Activated CD8-positive, alpha-beta memory T cell treated with anti-CD3 and anti-CD28 coated beads for 4 hours (primary cell): ENCODE results near the gene KSR2.

ENCODE experiments used
- DNase-seq, 2 donors: peaks; one replicate each; pipeline ENCODE4 v3.0.0-alpha.2; 2020; ENCODE audit warnings: low read depth in 2 of 2

Gene KSR2

DNA sequence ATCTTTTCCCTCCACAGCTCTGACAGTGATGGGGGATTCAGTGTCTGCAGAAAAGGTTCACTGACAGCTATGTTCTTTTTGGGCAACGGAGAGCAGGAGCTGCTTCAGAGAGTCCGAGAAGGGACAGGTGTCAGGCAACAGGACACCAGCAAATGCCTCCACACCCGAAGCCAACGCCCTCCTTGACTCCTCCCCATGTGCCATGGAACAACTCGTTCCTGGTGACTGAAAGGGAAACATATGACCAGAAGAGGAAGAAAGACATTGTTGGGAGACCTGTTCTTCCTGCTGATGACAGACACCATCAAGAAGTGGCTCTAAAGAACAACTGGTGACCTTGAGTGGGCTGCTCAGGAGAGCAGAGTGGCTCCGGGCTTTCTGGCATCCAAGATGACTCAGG lies 435.1 kb downstream of the KSR2 start:
- no peak for DNase-seq

DNA sequence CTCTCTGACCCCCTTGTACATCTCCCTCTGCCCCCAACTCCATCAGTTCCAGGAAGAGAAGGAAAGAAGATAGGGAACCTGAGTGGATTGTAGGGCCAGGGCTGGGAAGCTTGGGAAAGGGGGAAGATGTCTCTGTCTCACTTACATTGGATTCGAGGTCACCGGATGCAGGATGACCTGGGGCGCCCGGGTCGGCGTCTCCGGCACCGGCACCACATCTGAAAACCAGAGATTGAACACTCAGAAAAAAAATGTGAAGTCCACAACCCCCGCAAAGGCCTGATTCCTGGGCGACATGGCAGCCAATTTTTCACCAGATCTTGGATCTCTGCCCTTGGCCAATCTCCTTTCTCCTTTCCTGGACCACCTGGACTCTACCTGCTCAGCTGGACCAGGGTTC lies 438.0 kb downstream of the KSR2 start:
- DNase-seq = no peak

DNA sequence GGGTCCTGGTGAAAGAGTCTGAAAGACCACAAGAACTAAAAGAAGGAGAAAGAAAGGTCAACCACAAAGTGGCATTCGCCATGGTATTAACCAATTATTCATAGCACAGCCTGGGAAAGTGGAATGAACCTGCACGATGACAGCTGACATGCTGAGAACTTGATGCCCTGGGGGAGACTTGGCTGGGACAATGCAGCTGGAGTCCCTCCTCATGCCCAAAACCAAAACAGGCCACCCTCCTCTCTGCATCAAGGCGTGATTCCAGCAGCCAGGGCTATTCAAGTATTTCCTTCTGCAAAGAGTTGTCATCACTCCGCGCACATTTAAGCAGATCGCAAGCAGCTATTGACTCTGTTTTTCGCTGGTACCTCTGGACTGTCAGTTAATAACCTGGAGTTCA lies 440.3 kb downstream of the KSR2 start:
- DNase-seq = no peak

DNA sequence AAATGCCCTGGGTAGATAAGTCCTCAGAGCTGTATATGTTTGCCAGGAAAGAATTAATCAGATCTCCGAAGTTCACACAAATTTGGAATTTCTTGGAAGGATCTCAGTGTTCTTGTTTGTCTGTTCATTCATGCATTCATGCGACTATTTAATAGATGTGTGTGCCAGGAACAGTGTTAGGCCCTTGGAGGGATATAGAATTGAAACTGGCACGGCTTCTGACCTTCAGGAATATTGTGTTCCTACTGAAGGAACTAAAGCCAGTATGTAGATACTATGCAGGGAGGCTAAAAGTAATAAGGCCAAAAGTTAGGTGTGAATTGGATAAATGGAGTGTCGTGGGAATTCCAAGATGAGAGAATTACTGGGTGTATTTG lies 441.3 kb downstream of the KSR2 start:
- no peak for DNase-seq

DNA sequence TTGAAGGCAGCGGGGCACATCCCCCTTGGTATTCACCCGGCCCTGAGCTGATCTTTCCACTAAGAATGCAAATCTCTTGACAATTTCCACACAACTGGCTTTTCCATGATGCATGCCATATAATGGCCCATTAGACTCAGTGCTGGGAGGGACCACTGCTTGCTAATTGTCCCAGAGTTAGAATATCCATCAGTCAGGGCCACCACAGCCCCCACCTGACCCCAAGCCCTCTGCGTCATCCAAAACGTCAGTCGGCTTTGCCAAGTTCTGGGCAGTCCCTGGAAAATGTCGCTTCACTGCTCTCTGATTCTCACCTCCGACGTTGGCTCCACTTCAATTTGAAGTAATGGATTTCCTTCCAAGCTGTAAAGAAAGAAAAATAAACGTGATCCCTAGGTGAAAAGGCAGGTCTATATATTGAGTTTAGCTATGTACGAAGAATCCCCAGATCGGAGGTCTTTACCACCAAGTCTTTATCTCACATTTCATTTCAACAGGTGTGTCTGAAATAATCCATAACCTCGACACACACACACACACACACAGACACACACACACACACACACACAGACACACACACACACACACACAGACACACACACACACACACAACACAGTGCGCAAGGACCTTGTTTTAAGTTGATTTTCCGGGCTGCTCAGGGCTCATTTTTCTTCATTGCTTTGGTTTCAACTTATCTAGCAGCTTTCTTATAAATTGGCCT lies 441.9 kb downstream of the KSR2 start:
- no peak for DNase-seq

DNA sequence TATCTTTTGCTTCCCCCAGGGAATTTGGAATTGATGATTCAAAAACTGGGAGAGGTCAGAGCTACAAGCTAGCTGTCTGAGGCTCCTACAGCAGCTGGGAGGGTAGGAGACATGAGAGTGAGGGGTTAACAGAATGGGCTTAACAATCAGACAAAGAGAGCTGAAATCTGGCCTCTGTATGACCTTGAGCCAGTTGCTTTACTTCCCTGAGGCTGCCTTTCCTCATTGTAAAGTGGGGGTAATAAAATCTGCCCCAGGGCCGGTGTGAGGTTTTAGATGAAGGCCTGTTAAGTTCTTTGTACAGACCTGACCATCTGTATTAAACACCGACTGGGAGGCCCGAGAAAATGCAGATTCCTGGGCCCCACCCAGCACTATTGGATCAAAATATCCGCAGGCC lies 443.0 kb downstream of the KSR2 start:
- DNase-seq = no peak

DNA sequence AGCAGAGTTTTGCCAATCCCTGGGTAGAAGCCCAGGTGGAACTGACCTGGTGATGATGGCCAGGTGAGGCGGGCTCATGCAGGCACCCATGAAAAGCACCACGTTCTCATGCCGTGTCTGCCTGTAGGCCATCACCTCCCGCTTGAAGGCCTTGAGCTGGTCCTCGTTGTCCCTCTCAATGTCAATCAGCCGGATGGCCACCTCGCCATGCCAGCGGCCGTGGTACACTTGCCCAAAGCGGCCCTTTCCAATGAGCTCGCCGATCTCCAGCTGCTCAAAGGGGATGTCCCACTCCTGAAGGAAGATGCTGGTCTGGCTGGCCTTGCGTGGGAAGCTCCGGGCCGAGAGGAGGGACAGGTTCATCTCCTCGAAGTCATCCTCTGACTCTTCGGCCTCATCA lies 444.0 kb downstream of the KSR2 start:
- DNase-seq = no peak

DNA sequence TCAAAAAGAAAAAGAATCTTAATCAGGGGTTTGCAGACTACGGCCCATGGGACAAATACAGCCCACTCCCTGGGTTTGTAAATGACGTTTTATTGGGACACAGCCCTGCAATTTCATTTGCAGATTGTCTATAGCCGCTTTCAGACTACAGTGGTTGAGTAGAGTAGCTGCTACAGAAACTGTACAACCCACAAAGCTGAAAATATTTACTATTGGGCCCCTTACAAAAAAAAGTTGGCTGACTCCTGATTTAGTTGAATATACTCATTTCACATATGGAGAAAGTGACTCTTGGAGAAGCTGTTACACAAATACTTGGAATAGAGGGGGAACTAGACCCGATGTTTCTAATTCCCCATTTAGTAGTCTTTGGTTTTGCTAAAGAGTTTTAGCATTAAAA lies 444.8 kb downstream of the KSR2 start:
- DNase-seq = no peak

DNA sequence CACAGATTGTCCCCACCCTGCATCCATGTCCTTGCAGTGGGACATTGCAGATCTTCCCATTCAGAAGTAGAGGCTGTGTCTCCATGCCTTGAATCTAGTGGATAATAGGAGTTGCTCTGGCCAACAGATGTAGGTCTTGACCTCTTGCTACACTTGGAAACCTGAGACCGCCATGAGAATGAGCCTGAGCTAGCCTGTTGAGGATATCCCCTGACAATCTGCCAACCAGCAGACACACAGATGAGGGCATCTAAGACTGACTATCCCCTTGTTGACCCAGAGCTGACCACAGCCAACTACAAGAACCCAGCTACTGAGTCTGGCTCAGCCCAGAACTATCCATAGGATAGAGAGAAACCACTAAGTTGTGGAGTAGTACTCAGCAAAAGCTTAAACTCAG lies 446.2 kb downstream of the KSR2 start:
- DNase-seq = no peak

DNA sequence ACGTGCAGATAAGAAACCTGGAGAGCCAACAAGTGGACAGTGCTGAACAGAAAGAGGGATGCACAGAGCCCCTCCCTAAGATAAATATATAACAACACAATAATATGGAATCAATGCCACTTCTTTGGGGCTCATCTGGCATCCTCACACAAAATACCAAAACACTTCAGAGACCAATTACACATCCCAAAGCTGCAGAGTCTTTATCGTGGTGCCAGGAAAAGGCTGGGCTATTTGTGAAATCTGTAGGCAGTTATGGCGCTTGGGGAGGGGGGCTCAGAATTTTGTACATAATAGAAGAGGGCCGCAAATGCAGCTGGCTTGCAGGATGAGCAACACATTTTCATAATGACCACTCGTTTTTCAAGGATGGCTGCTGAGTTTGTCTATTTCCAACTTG lies 446.9 kb downstream of the KSR2 start:
- no peak for DNase-seq

DNA sequence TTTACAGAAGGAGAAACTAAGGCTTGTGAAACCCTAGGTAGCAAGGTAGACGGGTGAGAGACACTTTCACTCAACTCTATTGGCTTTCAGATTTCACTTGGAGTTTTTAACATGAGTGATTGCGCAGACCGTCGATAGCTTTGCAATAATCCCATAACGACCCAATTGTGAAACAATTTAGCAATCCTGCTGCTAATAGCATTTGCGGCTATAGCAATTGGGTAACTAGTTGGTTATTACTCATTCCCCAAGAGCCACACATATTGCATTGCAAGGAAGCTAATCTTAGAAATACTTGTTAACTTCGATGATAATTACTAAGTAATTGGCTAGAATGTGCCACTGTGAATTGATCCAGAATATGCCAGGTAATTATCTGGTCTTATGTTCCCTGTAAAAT lies 447.4 kb downstream of the KSR2 start:
- DNase-seq = no peak

DNA sequence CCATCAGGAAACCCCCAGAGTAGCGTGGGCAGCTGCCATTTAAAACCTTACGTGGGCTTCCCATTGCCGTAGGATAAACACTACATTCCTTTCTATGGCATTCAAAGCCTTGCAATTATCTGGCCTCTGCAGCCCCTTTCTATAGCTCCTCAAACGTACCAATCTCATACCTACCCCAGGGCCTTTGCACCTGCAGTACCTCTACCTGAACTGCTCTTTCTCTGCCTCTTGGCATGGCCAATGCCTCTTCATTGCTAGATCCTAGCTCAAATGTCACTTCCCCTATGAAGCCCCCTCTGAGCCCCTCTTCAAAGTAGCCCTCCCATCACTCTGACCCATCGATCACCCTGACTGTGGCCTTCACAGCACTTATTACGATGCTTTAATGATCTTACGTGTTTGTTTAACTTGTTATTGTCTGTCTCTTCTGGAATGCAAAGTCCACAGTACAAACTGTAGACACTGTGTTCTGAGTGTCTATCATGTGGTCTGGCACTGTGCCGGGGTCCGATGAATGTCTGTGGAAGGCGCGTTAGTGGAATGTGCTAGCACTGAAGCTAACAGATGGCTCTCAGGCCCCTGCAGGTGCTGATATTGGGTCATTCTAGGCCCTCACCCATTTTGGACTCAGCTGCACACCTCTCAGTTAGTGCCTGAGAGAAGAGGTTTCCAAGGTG lies 450.1 kb downstream of the KSR2 start:
- no peak for DNase-seq

DNA sequence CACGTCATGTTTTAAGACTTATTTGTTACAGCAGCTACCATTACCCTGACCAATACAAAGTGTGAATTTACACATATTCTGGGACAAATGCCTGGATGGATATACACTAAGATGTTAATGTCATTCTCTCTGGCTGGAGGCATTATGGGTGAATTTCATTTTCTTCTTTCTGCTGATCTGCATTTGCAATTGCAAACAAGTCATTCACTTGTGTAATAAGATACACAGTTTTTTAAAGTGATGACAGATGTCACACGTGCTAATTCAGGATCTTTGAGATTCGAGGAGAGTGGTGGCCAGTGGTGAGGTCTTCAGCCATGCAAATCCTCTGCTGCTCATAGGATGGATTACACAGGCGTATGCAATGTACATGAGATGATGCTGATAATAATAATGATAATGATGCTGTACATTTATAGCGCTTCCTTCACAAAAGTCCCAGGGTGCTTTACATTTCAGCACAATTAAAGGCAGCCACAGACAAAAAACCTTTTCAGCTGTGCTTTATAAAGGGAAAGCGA lies 451.5 kb downstream of the KSR2 start:
- DNase-seq = no peak

DNA sequence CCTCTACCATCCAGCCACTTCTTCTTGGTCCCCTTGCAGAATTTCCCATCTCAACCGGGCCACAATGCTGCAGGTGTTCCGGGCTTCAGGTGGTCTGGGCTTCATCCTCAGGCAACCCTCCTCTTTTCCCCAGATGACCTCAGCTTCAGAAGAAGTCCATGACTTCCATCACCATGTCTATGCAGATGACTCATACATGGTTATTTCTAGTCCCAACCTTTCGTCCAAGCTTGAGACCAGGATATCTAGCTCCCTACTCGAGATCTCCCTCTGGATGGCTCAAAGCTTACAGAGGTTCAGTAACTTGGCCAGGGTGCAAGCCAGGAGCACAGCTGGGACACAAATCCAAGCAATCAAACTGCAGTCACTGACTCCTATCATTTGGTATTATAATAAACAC lies 452.8 kb downstream of the KSR2 start:
- no peak for DNase-seq

DNA sequence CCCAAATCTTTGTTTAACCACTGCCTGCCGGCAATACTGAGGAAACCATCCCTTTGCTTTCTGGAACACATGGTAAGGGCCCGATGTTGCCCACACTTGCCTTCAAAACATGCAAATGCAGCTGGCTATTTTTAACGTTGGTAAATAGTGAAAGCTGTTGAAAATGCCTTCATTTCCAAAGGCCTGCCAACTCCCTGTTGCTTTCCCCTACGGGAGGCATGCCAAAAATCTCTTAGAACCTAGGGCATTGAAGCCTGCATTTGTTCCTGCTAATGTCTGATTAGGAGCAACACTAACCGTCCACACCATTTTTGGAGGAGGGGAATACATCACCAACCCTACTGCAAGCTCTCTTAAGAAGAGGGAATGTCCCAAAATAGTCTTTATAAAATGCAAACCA lies 454.8 kb downstream of the KSR2 start:
- no peak for DNase-seq

DNA sequence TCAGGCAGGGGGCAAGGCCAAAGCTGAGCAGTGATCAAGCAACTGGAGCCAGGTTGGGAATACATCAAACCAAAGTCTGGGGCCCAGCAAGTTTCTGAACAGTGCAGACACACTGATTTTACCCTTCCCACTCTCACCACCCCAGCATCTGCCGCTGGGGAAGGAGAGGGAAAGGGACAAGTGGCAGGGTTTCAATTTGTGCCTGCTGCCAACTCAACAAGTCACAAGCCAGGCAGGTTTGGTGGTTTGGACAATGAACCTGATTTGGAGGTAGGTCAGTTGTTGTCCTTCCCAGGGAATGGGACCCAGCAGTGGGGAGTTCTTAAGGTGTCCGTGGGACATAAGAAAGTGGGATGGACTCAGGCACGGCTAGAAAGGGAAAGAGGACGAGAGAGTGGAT lies 455.4 kb downstream of the KSR2 start:
- DNase-seq = no peak

DNA sequence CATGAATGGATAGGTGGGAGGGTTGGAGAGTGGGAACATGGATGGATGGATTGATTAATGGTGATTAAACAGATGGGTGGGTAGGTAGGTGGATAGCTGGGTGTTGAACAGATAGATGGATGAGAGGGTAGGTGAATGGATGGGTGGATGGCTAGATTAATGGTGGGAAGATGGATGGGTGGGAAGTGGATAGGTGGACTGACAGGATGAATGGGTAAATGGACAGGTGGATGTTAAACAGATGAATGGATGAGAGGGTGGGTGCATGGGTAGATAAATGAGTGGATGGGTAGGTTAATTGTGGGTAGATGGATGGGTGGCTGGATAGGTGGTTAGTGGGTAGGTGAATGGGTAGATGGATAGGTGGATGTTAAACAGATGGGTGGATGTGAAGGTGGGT lies 460.3 kb downstream of the KSR2 start:
- no peak for DNase-seq

DNA sequence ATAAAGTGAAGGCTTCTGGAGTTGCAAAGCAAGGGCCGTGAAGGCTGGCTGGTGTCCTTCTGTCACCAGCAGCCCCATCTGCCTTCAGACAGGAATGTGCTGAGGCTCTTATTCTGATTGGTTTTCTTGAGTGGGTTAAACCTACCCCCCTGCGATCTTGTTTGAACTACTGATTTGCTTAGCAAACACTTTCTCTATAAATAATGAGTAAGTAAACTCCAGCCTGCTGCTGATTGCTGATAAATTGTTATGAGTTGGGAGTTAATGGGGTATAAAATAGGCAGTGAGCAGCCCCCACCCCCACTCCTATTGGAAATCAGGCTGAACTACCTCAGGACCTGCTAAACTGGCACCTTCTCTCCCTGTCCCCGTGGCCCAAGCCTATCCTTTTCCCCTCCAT lies 461.2 kb downstream of the KSR2 start:
- no peak for DNase-seq

DNA sequence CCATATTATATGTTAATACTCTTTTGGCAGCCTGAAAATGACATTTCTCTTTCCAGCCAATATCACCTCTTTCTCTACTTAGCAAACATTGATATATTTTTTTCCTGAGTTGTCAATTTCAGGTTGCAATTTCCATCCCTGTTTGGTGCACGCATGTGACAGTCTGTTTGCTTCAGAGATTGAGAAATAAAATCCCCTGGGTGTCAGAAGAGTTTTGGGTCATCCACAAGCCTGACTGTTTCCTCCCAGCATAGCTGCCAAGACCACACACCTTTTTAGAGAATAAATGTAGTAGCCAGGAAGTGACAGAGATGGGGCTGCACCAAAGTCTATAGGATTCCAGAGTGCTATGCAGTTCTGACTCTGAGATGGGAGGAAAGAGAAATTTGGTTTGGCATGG lies 462.5 kb downstream of the KSR2 start:
- no peak for DNase-seq

DNA sequence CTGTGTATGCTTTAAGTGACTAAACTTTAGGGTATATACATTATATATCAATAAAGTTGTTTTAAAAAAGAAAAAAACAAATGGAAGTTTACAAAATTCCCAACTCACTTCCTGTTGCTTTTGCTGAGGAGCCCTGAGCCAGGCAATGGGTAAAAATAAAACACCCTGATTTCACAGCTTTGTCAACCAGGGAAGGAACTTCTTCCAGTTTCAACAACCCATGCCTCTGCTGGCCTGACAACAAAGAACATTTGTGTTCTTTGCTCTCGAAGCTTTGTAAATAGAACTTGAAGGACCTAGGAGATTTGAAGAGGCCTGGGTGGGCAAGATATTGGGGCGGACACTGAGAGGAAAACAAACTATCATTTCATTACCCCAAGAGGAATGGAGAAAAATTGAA lies 466.2 kb downstream of the KSR2 start:
- DNase-seq = no peak

DNA sequence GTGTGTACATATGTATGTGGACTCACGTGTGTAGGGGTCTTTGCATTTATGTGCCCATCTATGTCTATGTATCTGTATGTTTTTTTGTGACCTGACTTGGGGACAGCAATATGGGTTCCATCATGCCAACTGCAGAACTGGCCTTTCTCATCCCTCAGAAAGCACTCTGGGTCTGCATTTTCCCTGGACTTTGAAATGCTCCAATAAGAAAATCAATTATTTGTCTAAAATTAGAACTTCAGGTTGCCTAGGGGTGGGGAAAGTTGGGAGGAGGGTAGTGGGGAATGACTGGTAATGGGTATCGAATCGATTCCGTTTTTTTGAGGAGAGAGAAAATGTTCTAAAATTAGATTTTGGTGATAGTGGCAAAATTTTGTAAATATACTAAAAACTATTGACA lies 466.6 kb downstream of the KSR2 start:
- no peak for DNase-seq

DNA sequence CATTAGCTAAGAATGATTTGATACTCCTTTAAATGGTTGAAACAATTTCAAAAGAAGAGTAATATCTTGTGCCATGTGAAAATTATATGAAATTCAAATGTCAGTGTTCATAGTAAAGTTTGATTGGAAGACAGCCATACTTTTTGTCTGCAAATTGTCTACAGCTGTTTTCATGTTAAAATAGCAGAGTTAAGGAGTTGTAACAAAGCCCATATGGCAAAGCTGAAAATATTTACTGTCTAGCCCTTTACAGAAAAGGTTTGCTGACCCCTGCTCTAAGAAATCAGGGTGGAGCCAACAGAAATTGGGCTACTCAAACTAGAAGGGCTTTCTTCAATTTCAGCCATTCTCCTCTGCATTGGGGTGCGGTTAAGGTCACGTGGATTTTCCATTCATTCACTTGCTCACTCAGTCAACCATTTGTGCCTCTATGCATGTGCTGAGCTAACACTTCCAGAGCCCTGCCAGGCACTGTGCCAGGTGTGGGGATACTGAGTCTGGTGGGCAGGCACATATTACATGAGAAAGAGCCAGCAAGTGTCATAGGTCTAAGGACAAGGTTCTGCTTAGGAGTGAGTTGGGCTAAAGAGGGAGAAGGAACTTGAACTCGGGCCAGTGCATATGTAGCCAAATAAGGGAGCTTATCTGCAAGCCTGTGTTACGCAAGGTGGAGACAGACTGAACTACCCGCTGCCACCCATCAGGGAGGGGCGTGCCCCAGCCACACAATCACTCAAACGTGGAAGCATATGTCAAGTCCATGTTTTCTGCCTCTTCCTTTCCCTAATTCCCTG lies 467.5 kb downstream of the KSR2 start:
- no peak for DNase-seq
